HepG2 (cell line): ENCODE measurements around the gene SERPINB1. TPM values are rescaled to one million over a fixed set of nuclear protein-coding genes. Genes with fewer than 3 reads are reported as not detected.

Experiments
- DR1 ChIP-seq: sonication (generic); formaldehyde crosslinking; IDR thresholded peaks from 2 replicates; pipeline ENCODE4 v1.8.0; 2021; ENCODE audit warnings: mild to moderate bottlenecking, missing genetic modification reagents, inconsistent platforms
- GPN1 ChIP-seq: sonication (generic); formaldehyde crosslinking; IDR thresholded peaks from 2 replicates; pipeline ENCODE4 v1.5.1; 2020; ENCODE audit warnings: missing genetic modification reagents, borderline replicate concordance
- HDAC2 ChIP-seq: sonication (generic); formaldehyde crosslinking; IDR thresholded peaks from 2 replicates; pipeline ENCODE4 v1.4.0; 2020; ENCODE audit warnings: missing genetic modification reagents
- HHEX ChIP-seq: IDR thresholded peaks from 2 replicates; pipeline ENCODE4 v1.6.1; 2016; ENCODE audit warnings: control low read depth
- KDM6A ChIP-seq: IDR thresholded peaks from 2 replicates; pipeline ENCODE4 v1.6.1; 2016; ENCODE audit warnings: low read depth
- NRL ChIP-seq: sonication (generic); formaldehyde crosslinking; IDR thresholded peaks from 2 replicates; pipeline ENCODE4 v1.5.0; 2020; ENCODE audit warnings: missing genetic modification reagents, mild to moderate bottlenecking, moderate library complexity, borderline replicate concordance
- SOX13 ChIP-seq, 3 experiments: fragments of 450-650 bp in 1 of 3; sonication (generic) in 1 of 3; formaldehyde crosslinking in 1 of 3; IDR thresholded peaks in 2 of 3; conservative IDR thresholded peaks in 1 of 3; 2 replicates each; pipeline versions ENCODE4 v1.5.0 to v1.6.1; 2016 to 2020; ENCODE audit warnings: antibody characterized with exemption in 1 of 3, mild to moderate bottlenecking in 1 of 3, missing compliant biosample characterization in 1 of 3, missing genetic modification reagents in 1 of 3, moderate library complexity in 1 of 3
- SRSF9 ChIP-seq: fragments of 200-400 bp; formaldehyde crosslinking; IDR thresholded peaks from 2 replicates; pipeline ENCODE4 v1.6.1; 2018; ENCODE audit warnings: borderline replicate concordance, mild to moderate bottlenecking, low read depth, low read length; ENCODE audit not compliant: insufficient read depth, poor library complexity, severe bottlenecking
- ZBTB20 ChIP-seq: sonication (generic); formaldehyde crosslinking; IDR thresholded peaks from 2 replicates; pipeline ENCODE4 v1.8.1; 2023; ENCODE audit warnings: missing genetic modification reagents, low read depth, mild to moderate bottlenecking, borderline replicate concordance
- ZFP62 ChIP-seq: sonication (generic); formaldehyde crosslinking; IDR thresholded peaks from 2 replicates; pipeline ENCODE4 v1.4.0; 2020; ENCODE audit warnings: missing genetic modification reagents
- ZNF230 ChIP-seq: sonication (generic); formaldehyde crosslinking; IDR thresholded peaks from 2 replicates; pipeline ENCODE4 v1.4.0; 2020; ENCODE audit warnings: mild to moderate bottlenecking, missing genetic modification reagents
- ZNF326 ChIP-seq: sonication (generic); formaldehyde crosslinking; IDR thresholded peaks from 2 replicates; pipeline ENCODE4 v1.4.0; 2020; ENCODE audit warnings: missing genetic modification reagents, borderline replicate concordance
- ZNF567 ChIP-seq: sonication (generic); formaldehyde crosslinking; IDR thresholded peaks from 2 replicates; pipeline ENCODE4 v1.8.1; 2023; ENCODE audit warnings: mild to moderate bottlenecking, missing genetic modification reagents, borderline replicate concordance
- ZNF614 ChIP-seq: IDR thresholded peaks from 2 replicates; pipeline ENCODE4 v1.6.1; 2018; ENCODE audit warnings: missing biosample characterization, missing genetic modification reagents, inconsistent platforms, borderline replicate concordance
- ZNF713 ChIP-seq: sonication (generic); formaldehyde crosslinking; IDR thresholded peaks from 2 replicates; pipeline ENCODE4 v1.4.0; 2020; ENCODE audit warnings: mild to moderate bottlenecking, missing genetic modification reagents
- ZNF766 ChIP-seq: sonication (generic); formaldehyde crosslinking; IDR thresholded peaks from 2 replicates; pipeline ENCODE4 v1.5.0; 2020; ENCODE audit warnings: missing genetic modification reagents, borderline replicate concordance
- ZSCAN21 ChIP-seq: sonication (generic); formaldehyde crosslinking; IDR thresholded peaks from 2 replicates; pipeline ENCODE4 v1.8.0; 2022; ENCODE audit warnings: mild to moderate bottlenecking, missing genetic modification reagents, moderate library complexity, borderline replicate concordance
- polyA plus RNA-seq, 8 experiments: library from polyadenylated mRNA; depleted of rRNA in 3 of 8; stranded (reverse) in 7 of 8; unstranded in 1 of 8; fragments of >200 nt; fragmentation: Illumina TruSeq in 4 of 8; extraction: Trizol in 4 of 8; gene quantifications; 2 replicates each; pipeline versions ENCODE4 v1.2.1 to v1.2.3, GENCODE V29; 2011 to 2016; ENCODE audit warnings: low read depth in 4 of 8, missing spikeins in 1 of 8, mixed read lengths in 1 of 8; ENCODE audit not compliant: insufficient read depth in 1 of 8
- total RNA-seq, 5 experiments: library from RNA; depleted of rRNA; stranded (reverse); fragments of >200 nt; fragmentation: Illumina TruSeq; extraction: Trizol; gene quantifications; 2 replicates each; pipeline ENCODE4 v1.2.3, GENCODE V29; 2016; ENCODE audit warnings: low read depth in 1 of 5
- TF ChIP-seq, protein P1 (sequence below): sonication (generic); formaldehyde crosslinking; IDR thresholded peaks from 2 replicates; pipeline ENCODE4 v1.4.0; 2020; ENCODE audit warnings: missing genetic modification reagents, mild to moderate bottlenecking, borderline replicate concordance
- TF ChIP-seq, protein P2 (sequence below): sonication (generic); formaldehyde crosslinking; IDR thresholded peaks from 2 replicates; pipeline ENCODE4 v1.5.0; 2020; ENCODE audit warnings: missing genetic modification reagents

The SERPINB1 gene
- total and polyA plus RNA-seq, 2 of the 13 experiments (the other 11 are each of a cell fraction or from before 2014, with no cell fraction given) = 41.4 to 60.5 TPM

DNA sequence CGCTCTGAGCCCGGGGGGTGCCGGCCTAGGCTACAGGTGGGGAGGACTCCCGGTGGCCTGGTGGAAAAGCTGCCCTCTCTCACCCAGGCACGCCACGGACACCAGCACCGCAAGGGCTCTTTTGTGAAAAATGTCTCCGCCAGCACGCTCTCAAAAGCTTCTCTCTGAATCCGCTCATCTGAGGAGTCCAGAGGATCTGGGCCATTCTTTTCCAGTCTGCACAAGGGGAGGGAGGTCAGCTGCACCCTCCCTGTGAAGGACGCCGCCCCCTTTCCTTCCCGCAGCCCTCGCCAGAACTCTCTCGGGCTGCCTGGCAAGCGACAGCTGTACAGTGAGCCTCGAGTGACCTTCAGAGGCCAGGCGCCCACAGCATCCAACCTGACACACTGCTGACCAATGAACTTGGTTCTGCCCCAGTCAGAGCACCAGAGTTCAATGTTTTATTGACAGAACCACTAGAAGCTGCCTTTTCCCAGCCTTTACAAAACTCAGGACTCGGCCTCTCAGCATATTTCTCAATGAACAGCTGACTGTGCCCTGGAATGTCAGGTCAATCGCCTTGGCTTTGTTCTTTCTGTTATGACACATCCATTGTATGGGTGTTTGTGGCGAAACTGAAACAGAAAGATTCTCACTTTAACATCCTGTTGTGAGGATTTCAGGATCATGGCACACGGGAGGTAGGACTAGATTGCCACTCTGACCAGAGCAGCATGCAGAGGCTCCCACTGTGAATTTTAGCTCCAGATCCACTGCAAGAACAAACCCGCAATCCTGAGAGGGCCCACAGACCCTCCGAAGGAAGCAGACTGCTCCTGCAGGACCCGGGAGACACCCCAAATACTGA, 34.8 kb upstream of the SERPINB1 start (continued):
- TF ChIP-seq ZFP62 = no peak
- no peak for TF ChIP-seq SRSF9
- TF ChIP-seq ZBTB20 (CRISPR knock-in tag) = peak; percentile 98
- TF ChIP-seq GPN1 (CRISPR knock-in tag) = no peak
- TF ChIP-seq, protein P1, sequence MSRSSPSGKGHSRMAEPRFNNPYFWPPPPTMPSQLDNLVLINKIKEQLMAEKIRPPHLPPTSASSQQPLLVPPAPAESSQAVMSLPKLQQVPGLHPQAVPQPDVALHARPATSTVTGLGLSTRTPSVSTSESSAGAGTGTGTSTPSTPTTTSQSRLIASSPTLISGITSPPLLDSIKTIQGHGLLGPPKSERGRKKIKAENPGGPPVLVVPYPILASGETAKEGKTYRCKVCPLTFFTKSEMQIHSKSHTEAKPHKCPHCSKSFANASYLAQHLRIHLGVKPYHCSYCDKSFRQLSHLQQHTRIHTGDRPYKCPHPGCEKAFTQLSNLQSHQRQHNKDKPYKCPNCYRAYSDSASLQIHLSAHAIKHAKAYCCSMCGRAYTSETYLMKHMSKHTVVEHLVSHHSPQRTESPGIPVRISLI (CRISPR knock-in tag) = no peak; the same call in 1 of the 2 replicates
- TF ChIP-seq NRL (CRISPR knock-in tag) = peak; percentile 54
- no peak for TF ChIP-seq ZNF326
- TF ChIP-seq ZNF230 = peak; percentile 86
- TF ChIP-seq, protein P2, sequence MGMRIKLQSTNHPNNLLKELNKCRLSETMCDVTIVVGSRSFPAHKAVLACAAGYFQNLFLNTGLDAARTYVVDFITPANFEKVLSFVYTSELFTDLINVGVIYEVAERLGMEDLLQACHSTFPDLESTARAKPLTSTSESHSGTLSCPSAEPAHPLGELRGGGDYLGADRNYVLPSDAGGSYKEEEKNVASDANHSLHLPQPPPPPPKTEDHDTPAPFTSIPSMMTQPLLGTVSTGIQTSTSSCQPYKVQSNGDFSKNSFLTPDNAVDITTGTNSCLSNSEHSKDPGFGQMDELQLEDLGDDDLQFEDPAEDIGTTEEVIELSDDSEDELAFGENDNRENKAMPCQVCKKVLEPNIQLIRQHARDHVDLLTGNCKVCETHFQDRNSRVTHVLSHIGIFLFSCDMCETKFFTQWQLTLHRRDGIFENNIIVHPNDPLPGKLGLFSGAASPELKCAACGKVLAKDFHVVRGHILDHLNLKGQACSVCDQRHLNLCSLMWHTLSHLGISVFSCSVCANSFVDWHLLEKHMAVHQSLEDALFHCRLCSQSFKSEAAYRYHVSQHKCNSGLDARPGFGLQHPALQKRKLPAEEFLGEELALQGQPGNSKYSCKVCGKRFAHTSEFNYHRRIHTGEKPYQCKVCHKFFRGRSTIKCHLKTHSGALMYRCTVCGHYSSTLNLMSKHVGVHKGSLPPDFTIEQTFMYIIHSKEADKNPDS (CRISPR knock-in tag) = no peak
- peak; percentile 96 for TF ChIP-seq ZNF766
- TF ChIP-seq DR1 (CRISPR knock-in tag) = peak; percentile 73; the same call in 1 of the 2 replicates
- no peak; the same call in none of the 2 replicates for TF ChIP-seq ZNF567 (CRISPR knock-in tag)
- TF ChIP-seq SOX13 (IDR thresholded peaks at IDR 0.05) = peak; percentile 100
- peak in 1 of 2 experiments; percentile 100; a peak in 2 of 4 replicates for TF ChIP-seq SOX13 (CRISPR knock-in tag; conservative IDR thresholded peaks at IDR 0.05 in 1 of 2, IDR thresholded peaks at IDR 0.05 in 1 of 2)
- peak; percentile 90 for TF ChIP-seq HHEX (CRISPR knock-in tag)
- 0 out of 2 replicates have a peak, but pooled peaks have one; percentile 62 for TF ChIP-seq ZNF713 (CRISPR knock-in tag)
- peak; percentile 100 for TF ChIP-seq HDAC2
- peak; percentile 92 for TF ChIP-seq ZSCAN21
- TF ChIP-seq ZNF614 (CRISPR knock-in tag) = peak; percentile 99
- peak; percentile 96 for TF ChIP-seq KDM6A (CRISPR knock-in tag)
